HG03097 (cell line): Measurements from ENCODE around the gene CD19.
"Not testable (repeated sequence)": the region's sequence is repeated elsewhere in the genome, so short reads cannot be mapped to it uniquely, and the experiment has no call there.

Source experiments
- ATAC-seq: cut with Tn5 transposase; IDR thresholded peaks from one replicate; pipeline ENCODE4 v1.9.1; 2021; ENCODE audit not compliant: unreplicated experiment, low FRiP score

Gene CD19

DNA sequence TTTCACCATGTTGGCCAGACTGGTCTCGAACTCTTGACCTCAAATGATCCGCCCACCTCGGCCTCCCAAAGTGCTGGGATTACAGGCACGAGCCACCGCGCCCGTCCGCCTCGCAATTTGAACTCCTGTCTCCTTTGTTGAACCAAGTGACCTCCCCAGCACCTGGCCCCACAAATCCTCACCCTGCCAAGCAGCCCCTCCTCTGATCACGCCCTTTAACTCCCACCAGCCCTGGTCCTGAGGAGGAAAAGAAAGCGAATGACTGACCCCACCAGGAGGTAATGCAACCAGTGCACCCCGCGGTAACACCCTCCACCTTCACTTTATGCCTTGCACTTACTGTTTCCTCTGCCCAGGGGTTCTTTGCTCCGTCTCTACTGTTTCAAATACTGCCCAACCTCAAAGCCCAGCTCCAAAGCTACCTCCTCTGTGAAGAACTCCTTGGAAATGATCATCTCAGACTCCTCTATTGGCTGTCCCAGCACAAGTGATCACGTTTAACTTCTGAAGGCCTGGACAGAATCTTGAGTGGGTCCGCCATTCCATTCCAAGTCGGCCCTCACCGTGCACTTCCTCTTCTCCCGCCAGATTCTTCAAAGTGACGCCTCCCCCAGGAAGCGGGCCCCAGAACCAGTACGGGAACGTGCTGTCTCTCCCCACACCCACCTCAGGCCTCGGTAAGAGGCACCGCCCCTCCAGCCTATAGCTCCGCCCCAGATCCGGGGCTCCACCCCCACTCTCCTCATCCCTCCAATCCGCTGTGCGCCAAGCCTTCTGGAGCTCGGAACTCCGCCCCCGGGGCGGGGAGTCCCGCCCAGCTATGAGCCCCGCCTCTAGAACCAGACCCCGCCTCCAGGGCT is 4.4 kb downstream of the CD19 start:
- ATAC-seq, result peak; percentile 55

DNA sequence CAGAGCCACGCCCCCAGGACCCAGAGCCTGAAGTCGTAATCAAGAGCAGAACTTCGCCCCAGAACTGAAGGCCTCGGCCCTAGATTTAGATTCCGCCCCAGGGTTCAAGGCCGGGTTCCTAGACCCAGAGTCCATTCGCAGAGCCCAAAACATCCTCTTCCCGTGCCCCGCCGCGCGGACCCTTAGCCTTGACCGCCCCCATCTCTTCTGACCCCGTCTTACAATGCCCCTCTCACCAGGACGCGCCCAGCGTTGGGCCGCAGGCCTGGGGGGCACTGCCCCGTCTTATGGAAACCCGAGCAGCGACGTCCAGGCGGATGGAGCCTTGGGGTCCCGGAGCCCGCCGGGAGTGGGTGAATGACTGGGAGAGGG is 5.0 kb downstream of the CD19 start:
- no peak for ATAC-seq

DNA sequence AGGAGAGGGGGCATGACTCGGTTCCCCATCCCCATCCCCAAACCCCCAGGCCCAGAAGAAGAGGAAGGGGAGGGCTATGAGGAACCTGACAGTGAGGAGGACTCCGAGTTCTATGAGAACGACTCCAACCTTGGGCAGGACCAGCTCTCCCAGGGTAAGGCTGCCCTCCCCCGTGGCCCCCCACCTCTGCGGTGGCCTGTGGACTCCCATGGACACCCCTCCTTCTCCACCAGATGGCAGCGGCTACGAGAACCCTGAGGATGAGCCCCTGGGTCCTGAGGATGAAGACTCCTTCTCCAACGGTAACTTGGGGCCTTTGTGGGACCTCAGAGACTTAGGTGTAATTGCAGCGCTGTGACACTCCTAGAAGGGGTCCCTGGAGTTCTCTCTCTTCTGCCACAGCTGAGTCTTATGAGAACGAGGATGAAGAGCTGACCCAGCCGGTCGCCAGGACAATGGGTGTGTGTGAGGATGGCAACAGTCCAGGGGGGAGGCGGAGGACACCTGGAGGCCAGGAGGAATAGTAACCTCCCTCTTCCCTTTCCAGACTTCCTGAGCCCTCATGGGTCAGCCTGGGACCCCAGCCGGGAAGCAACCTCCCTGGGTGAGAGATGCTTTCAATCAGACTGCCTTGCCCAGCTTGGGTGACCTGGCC is 5.6 kb downstream of the CD19 start:
- no peak for ATAC-seq

DNA sequence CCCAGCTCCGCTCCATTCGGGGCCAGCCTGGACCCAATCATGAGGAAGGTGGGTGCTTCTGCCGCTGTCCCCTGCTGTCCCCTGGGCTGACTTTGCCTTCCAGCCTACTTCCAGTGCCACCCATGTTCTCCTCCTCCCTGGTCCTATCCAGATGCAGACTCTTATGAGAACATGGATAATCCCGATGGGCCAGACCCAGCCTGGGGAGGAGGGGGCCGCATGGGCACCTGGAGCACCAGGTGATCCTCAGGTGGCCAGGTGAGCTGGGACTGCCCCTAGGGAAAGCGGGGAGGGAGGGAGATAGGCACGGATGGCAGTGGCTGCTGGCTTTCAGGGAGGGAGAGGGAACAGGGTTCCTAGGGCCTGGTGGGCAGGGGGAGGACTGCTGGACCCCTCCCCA is 7.0 kb downstream of the CD19 start:
- ATAC-seq, result no peak

DNA sequence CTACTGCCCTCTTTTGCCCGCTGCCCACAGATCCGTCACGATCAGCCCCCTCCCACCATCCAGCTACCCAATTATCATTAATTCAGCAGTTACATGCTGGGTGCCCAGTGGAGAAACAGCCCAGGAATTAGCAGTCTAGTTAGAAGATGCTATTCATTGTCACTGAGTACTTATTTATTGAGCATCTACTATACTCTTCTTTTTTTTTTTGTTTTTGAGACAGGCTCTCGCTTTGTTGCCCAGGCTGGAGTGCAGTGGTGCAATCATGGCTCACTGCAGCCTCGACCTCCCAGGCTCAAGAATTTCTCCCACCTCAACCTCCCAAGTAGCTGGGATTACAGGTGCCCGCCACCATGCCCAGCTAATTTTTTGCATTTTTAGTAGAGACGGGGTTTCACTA is 8.1 kb downstream of the CD19 start:
- ATAC-seq, result not testable (repeated sequence)

DNA sequence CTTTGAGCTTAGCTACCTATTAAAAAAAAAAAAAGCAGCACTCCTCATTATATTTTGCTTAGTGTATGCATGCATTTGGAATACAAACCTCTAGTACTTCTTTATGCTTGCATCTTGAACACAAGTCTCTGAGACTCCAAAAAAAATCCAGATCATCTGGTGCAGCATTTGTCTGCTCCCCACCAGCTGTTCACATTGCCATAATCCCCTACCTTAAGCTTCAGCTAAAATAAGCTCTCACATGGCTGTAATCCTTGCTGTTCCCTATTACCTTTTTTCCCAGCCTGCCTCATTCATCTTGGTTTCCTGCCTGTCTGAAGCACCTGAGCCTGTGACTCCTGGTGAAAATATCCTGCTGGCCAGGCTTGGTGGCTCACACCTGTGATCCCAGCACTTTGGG is 11.5 kb downstream of the CD19 start:
- ATAC-seq, result no peak

DNA sequence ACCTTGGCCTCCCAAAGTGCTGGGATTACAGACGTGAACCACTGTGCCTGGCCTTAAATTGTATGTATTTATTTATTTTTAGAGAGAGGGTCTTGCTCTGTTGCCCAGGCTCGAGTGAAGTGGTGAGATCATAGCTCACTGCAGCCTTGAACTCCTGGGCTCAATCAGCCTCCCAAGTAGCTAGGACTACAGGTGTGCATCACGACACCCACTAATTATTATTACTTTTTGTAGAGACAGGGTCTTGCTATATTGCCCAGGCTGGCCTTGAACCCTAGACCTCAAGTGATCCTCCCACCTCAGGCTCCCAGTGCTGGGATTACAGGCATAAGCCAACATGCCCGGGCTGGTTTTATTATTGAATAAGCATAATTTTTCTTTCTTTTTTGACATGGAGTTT is 14.9 kb downstream of the CD19 start:
- no peak for ATAC-seq

DNA sequence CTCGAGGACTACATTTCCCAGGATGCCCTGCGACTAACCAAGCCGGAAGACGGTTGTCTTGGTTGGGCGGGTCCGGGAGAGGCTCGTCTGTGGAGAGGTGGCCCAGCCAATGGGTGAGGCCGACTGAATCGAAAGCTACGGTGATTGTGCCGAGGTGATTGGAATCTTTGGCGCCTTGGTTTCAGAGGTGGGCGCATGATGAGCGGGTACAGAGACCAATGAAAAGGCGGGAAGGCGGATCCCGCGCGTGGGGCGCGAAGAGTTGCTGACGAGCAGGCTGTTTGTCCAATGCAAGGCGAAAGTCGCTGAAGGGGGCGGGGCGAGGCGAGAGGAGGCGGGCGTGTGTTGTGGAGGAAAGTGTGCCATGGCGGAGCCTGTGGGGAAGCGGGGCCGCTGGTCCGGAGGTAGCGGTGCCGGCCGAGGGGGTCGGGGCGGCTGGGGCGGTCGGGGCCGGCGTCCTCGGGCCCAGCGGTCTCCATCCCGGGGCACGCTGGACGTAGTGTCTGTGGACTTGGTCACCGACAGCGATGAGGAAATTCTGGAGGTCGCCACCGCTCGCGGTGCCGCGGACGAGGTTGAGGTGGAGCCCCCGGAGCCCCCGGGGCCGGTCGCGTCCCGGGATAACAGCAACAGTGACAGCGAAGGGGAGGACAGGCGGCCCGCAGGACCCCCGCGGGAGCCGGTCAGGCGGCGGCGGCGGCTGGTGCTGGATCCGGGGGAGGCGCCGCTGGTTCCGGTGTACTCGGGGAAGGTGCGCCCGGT is 19.1 kb downstream of the CD19 start, which contains the start of gene NFATC2IP:
NFATC2IP (plus strand) TSS at position 290 of the 762 bp plus-strand sequence; CDS start at position 365, 75 bp downstream.
- ATAC-seq, result peak; percentile 92

DNA sequence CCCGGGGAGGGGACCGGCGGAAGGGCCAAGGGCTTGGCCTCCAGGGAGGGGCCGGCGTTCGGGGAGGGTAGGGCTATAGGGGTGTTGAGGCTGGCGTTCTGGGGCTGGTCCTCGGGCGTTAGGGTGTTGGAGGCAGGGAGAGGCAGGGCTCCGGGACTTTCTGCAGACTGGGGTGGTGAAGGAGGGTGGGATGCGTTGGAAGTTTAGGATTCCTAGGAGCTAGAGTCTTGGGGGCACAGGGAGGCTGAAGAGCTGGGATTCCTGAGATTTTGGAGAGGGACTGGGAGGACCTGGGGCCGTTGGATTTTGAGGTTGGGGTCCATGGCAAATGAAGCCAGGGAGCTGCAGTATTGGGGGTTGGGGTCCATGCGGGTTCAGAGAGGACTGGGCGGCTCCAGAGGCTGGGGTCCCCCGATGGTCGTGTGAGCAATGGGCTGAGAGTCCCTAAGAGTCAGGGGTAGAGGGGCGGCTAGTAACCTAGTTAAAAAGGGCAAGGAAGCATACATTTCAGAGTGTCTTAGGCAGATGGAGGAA is 19.7 kb downstream of the CD19 start:
- no peak for ATAC-seq

DNA sequence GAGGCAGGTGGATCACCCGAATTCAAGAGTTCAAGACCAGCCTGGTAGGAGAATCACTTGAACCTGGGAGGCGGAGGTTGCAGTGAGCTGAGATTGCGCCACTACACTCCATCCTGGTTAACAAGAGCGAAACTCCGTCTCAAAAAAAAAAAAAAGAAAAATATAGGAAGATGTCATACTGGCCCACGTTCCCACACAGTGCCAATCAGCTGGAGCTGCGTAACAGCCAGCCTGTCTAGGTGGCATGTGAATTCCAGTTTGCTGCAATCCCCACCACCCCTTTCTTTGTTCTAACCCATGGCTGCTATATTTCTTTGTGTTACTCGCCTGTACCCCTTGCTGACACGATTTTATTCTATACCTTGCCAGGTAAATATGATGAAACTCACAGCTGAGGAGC is 26.4 kb downstream of the CD19 start:
- no peak for ATAC-seq

DNA sequence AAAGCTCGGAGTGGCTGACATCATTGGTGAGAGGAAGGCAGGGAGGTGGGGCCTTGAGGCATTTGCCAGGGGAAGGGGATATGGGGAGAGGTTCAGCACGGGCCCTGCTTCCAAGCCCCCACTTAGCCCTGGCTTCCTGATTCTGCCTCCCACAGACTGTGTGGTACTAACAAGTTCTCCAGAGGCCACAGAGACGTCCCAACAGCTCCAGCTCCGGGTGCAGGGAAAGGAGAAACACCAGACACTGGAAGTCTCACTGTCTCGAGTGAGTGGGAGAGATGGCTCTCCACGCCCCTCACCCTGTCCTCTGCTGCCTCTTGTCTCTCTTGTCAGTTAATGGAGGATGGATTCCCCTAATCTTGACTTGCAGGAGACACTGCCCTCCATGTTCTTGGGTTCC is 27.1 kb downstream of the CD19 start:
- no peak for ATAC-seq

DNA sequence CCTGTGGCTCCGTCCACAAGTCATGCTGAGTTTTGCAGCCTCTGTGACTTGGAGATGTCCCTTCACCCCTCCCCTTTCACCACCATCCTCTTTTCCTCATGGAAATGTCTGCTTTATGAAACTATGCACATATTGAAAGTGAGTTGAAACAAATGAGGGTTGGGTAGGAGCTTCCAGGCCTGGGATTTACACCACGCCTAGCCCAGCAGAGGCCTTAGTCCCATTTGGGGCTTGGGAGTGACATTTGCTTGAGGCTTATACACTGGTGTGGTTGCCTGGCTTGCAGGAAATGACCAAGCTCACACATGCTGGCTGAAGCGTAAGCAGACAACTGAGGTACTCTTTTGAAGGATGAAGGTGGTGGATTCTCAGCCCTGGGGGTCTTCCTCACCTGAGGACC is 32.3 kb downstream of the CD19 start:
- no peak for ATAC-seq

DNA sequence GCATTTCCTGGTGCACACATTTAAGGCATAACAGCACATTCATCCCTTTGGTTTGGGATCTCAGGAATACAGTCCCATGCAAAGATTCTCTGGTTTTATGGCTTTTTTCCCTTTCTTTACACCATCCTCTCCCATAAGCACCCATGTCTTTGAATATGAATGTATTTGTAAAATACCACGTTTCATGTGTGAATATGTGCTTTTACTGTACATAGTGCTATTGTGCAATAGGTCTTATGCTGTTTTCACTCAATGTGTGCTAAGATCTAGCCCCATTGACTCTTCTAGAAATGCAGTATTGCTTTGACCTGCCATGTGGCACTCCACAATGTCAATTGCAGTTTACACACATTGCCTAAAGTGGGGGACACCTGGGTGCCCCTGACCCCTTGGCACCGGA is 32.7 kb downstream of the CD19 start:
- ATAC-seq, result no peak

DNA sequence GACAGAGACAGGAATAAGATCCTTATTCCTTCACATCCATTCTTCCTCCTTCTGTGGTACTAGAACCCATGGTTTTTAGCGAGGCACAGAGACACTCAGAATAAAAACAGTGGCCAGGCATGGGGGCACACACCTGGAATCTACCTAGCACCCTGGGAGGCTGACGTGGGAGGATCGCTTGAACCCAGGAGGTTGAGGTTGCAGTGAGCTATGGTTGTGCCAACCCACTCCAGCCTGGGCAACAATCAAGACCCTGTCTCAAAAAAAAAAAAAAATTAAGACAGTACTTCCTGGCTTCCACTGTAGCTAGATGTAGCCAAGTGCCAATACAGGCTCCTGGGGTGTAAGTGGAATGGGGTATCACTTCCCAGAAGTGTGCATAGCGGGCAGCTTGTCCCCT is 35.4 kb downstream of the CD19 start:
- ATAC-seq, result no peak

DNA sequence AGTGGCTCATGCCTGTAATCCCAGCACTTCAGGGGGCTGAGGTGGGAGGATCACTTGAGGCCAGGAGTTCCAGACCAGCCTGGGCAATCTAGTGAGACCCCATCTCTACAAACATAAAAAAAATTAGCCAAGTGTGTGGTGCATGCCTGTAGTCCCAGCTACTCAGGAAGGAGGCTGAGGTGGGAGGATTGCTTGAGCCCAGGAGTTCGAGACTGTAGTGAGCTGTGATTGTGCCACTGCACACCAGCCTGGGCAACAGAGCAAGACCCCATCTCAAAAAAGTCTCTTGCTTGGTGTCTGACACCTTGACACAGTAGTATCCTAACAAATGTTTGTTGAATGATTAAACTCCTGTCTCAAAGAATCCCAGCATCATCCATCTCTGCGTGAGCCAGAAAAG is 37.9 kb downstream of the CD19 start:
- not testable (repeated sequence) for ATAC-seq

DNA sequence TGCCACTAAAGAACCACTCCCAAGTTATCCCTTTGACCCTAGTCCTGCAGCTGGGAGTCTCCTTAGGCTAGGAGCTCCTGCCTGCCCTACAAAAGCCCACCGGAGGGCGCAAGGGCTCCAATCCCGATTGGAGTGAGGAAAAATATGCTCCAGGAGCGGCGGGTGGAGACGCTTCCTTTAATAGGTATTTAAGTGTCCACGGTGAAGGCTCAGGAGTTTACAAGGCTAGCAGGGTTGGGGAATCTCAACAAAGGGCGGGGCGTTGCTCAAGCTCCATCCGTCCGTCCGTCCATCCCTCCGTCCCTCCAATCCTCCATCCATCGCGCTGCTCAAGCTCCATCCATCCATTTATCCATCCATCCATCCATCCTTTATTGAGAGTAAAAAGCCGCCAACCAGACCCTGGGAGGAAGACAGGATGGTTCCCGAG is 42.3 kb downstream of the CD19 start:
- ATAC-seq, result peak; percentile 19

DNA sequence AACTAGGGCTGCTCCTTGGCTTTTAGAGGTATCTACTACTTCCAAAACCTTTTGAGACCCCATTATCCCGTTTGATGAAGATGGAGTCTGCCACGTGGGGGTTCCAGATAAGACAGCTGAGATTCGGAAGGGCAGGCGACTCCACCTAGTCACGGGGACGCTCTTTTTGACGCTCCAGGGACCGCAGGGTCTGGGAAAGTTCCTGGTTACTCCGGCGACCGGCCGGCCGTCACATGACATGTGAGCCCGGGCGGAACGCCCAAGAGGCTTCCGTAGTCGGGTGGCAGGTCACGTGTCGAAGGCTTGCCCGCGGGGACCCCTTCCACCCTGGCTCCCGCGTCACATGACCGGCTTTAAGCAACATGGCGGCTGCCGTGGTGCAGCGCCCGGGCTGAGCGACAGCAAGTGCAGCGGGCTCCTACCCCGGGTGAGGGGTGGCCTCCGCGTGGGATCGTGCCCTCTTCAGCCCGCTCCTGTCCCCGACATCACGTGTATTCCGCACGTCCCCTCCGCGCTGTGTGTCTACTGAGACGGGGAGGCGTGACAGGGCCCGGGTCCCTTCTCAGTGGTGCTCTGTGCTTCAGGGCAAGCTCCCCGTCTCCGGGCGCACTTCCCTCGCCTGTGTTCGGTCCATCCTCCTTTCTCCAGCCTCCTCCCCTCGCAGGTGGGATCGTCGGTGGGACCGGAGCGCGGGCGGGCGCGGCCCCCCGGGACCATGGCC is 42.8 kb downstream of the CD19 start, which contains the start of gene SPNS1:
SPNS1 (plus strand) TSS at position 342 of the 721 bp plus-strand sequence; CDS start at position 716, 374 bp downstream.
- ATAC-seq, result peak; percentile 73

DNA sequence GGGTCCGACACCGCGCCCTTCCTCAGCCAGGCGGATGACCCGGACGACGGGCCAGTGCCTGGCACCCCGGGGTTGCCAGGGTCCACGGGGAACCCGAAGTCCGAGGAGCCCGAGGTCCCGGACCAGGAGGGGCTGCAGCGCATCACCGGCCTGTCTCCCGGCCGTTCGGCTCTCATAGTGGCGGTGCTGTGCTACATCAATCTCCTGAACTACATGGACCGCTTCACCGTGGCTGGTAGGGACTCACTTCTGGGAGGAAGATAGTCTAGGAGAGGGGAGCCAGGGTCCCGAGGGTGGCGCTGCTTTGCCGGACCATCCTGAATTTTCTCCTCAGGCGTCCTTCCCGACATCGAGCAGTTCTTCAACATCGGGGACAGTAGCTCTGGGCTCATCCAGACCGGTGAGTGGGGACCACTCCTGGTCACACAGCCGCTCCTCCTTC is 43.4 kb downstream of the CD19 start:
- ATAC-seq, result no peak

DNA sequence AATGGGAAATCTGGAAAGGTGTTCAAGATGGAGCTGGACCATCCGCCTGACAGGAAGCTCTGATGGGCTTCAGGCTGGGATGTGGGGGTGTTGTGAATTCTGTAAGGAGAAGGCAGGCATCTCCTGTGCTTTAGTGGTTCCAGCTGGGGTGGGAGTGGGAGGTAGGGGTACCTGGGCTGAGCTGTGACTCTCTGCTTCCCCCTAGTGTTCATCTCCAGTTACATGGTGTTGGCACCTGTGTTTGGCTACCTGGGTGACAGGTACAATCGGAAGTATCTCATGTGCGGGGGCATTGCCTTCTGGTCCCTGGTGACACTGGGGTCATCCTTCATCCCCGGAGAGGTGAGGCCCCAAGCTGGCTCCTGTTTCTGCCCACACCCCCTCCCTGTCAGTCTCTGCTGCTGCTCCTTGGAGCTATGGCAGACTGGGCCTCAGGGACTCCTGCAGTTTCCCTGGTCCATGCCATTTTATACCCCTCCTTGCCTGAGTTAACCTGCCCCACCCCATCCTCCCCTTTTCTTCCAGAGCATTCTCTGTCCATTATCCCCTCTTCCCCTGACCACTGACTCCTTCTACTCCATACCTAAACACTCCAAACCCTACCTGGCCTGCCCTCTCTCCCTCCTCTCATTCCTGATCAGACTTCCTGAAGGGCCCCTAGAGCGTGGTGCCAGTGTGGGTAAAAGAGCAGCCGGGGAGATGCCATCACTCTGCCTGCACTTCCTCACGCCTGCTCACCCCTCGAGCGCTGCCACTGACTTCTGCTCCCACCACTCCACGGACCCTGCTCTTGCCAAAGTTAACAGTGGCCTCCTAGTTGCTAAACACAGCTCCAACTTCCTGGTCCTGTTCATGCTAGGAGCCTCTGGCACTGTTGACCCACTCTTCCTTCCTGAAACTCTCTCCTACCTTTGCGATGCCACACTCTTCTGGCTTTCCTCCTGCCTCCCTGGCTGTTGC is 46.2 kb downstream of the CD19 start:
- ATAC-seq, result no peak
